Trophoblast cell (in vitro differentiated cells and primary cell): Measurements from ENCODE around the gene ZNF22.

ENCODE experiments used
- DNase-seq, 2 donors: peaks; one replicate each; pipeline ENCODE4 v3.0.0-alpha.2; 2016
- H2AFZ ChIP-seq: 2 replicates; pipeline ENCODE4 v1.6.1; 2013; ENCODE audit warnings: low read length, moderate library complexity, mild to moderate bottlenecking; ENCODE audit not compliant: insufficient read depth, poor library complexity
- H2AK5ac ChIP-seq: 2 replicates; pipeline ENCODE4 v1.6.1; 2013; ENCODE audit warnings: mild to moderate bottlenecking, low read length
- H2BK120ac ChIP-seq: 2 replicates; pipeline ENCODE4 v1.6.1; 2013; ENCODE audit warnings: low read length, mild to moderate bottlenecking, moderate library complexity; ENCODE audit not compliant: insufficient read depth, poor library complexity
- H2BK12ac ChIP-seq: 2 replicates; pipeline ENCODE4 v1.6.1; 2013; ENCODE audit warnings: mild to moderate bottlenecking, low read length, moderate library complexity
- H2BK5ac ChIP-seq: 2 replicates; pipeline ENCODE4 v1.6.1; 2013; ENCODE audit warnings: low read length, low read depth, moderate library complexity, mild to moderate bottlenecking; ENCODE audit not compliant: poor library complexity
- H3K14ac ChIP-seq: 2 replicates; pipeline ENCODE4 v1.6.1; 2013; ENCODE audit warnings: mild to moderate bottlenecking, low read length
- H3K18ac ChIP-seq: 2 replicates; pipeline ENCODE4 v1.6.1; 2013; ENCODE audit warnings: mild to moderate bottlenecking, low read length
- H3K23ac ChIP-seq: 2 replicates; pipeline ENCODE4 v1.6.1; 2013; ENCODE audit warnings: low read length
- H3K27ac ChIP-seq: 2 replicates; pipeline ENCODE4 v1.5.1; 2013; ENCODE audit warnings: low read depth, mild to moderate bottlenecking, inconsistent platforms, low read length, moderate library complexity
- H3K27me3 ChIP-seq: 2 replicates; pipeline ENCODE4 v1.6.1; 2013; ENCODE audit warnings: inconsistent platforms, mild to moderate bottlenecking, low read length, moderate library complexity; ENCODE audit not compliant: insufficient read depth
- H3K36me3 ChIP-seq, 2 experiments: 1 replicate in 1 of 2; 2 replicates in 1 of 2; pipeline ENCODE4 v1.6.1; 2013; ENCODE audit warnings: low read length in 2 of 2, mild to moderate bottlenecking in 2 of 2, moderate library complexity in 1 of 2; ENCODE audit not compliant: insufficient read depth in 2 of 2, control insufficient read depth in 1 of 2
- H3K4ac ChIP-seq: 2 replicates; pipeline ENCODE4 v1.6.1; 2013; ENCODE audit warnings: low read depth, mild to moderate bottlenecking, low read length, moderate library complexity
- H3K4me1 ChIP-seq, 2 experiments: 1 replicate in 1 of 2; 2 replicates in 1 of 2; pipeline ENCODE4 v1.6.1; 2013; ENCODE audit warnings: low read length in 2 of 2, mild to moderate bottlenecking in 2 of 2, moderate library complexity in 1 of 2; ENCODE audit not compliant: insufficient read depth in 2 of 2, control insufficient read depth in 1 of 2
- H3K4me2 ChIP-seq: 2 replicates; pipeline ENCODE4 v1.6.1; 2013; ENCODE audit warnings: inconsistent platforms, mild to moderate bottlenecking, low read length, moderate library complexity
- H3K4me3 ChIP-seq: 2 replicates; pipeline ENCODE4 v1.5.1; 2013; ENCODE audit warnings: mild to moderate bottlenecking, low read depth, low read length, inconsistent platforms
- H3K79me1 ChIP-seq: one replicate; pipeline ENCODE4 v1.6.1; 2013; ENCODE audit warnings: low read length
- H3K79me2 ChIP-seq: 2 replicates; pipeline ENCODE4 v1.6.1; 2013; ENCODE audit warnings: low read length, mild to moderate bottlenecking; ENCODE audit not compliant: control insufficient read depth, insufficient read depth, poor library complexity
- H3K9ac ChIP-seq: 2 replicates; pipeline ENCODE4 v1.6.1; 2013; ENCODE audit warnings: mild to moderate bottlenecking, low read length
- H3K9me3 ChIP-seq: 2 replicates; pipeline ENCODE4 v1.6.1; 2013; ENCODE audit warnings: low read depth, mild to moderate bottlenecking, control low read depth, inconsistent platforms, low read length; ENCODE audit not compliant: insufficient read depth
- H4K12ac ChIP-seq: 2 replicates; pipeline ENCODE4 v1.6.1; 2013; ENCODE audit warnings: low read depth, mild to moderate bottlenecking, low read length, moderate library complexity
- H4K8ac ChIP-seq: 2 replicates; pipeline ENCODE4 v1.6.1; 2013; ENCODE audit warnings: low read depth, mild to moderate bottlenecking, low read length, moderate library complexity
- H4K91ac ChIP-seq: one replicate; pipeline ENCODE4 v1.6.1; 2013; ENCODE audit warnings: low read depth, mild to moderate bottlenecking, low read length, moderate library complexity
- whole genome bisulfite sequencing: extraction: QIAGEN DNeasy Blood & Tissue Kit; methylation state at CpG from one replicate; pipeline ENCODE4 v1.1.7; 2013; ENCODE audit warnings: missing lambda C conversion rate; ENCODE audit not compliant: insufficient read length, insufficient coverage; ENCODE audit errors: extremely low coverage; 5-methylcytosine and 5-hydroxymethylcytosine counted together

ZNF22 gene

DNA sequence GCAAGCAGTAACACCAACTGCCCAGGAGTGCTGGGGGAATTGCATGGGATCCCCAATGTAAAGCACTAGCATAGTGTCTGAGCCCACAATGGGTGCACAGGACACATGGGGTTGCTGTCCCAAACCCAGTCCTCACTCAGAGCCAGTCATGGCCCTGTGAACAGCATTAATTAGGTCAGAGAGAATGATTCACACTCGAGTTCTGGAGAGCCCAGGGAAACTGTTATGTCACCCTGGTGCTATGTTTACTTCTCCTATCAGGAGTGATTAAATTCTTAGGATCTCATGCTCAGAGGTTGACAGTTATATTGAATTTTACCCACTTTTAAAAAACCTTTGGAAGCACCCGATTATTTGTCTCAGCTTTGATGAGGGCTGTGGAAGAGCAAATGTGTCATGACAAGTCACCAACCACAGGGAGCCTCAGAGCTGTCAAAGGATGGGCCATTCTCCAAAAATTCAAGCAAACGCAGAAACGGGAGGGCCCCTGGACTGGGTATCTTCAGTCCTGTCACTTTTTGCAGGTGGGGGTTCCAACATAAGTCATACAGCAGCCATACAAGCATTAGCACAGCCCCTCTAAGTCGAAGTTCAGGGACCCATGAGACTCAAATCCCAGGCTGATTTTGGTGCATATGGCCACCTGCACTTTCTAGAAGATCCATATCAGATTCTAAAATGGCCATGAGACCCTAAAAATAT lies 42.4 kb upstream of the ZNF22 start:
- Histone ChIP-seq H3K14ac (peak overlapping the region; percentile 19), H2AFZ (no peak overlapping the region), H3K9ac (no peak overlapping the region), H3K9me3 (no peaks in the 10 kb centered on the region), H3K36me3 (peaks cover 2 to 3% of the 10 kb centered on the region in 2 experiments), H2BK120ac (no peak overlapping the region), H2BK12ac (peak overlapping the region; percentile 24), H3K27me3 (no peaks in the 10 kb centered on the region), H2AK5ac (no peak overlapping the region), H3K27ac (peak overlapping the region; percentile 92), H3K4me2 (peak overlapping the region; percentile 77), H3K23ac (no peak overlapping the region), H3K79me1 (peaks cover 8% of the 10 kb centered on the region), H4K12ac (no peak overlapping the region), H3K4me3 (no peak overlapping the region), H3K4ac (peak overlapping the region; percentile 40), H4K91ac (no peak overlapping the region), H3K4me1 (peaks cover 27 to 50% of the 10 kb centered on the region in 2 experiments), H4K8ac (no peak overlapping the region), H3K79me2 (peaks cover 4% of the 10 kb centered on the region), H3K18ac (peak overlapping the region; percentile 5), H2BK5ac (no peak overlapping the region)
- WGBS, result no CpG with 5 or more reads among the region's 5 CpGs
- peak; percentile 46 to 55 for DNase-seq

DNA sequence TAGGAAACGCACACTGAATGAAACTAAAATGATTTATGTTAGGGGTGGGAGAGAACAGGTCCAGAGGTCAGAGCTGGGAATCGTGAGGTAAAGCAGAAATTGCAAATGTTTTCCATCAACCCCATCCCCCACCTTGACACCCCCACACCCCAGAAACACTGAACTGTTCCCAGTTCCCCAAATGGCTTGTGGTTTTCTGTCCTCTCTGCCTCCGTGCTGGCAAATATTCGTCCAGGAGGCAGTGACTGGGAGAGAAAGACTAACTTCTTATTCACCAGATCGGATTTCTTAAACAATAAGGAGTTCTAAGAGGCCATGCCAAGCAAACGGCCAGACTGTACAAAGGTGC lies 41.9 kb upstream of the ZNF22 start:
- H2AK5ac ChIP-seq, result no peak overlapping the region
- H3K4me1 ChIP-seq, result peaks cover 28 to 52% of the 10 kb centered on the region in 2 experiments
- H3K9me3 ChIP-seq, result no peaks in the 10 kb centered on the region
- no peak overlapping the region for H3K23ac ChIP-seq
- H3K27ac ChIP-seq, result peak overlapping the region; percentile 92
- no peak overlapping the region for H4K12ac ChIP-seq
- DNase-seq, result no peak
- peaks cover 2 to 3% of the 10 kb centered on the region in 2 experiments for H3K36me3 ChIP-seq
- peak overlapping the region; percentile 97 for H3K18ac ChIP-seq
- H3K14ac ChIP-seq, result no peak overlapping the region
- peak overlapping the region; percentile 95 for H4K91ac ChIP-seq
- no peak overlapping the region for H2BK12ac ChIP-seq
- WGBS, result no CpG with 5 or more reads among the region's 6 CpGs
- peaks cover 9% of the 10 kb centered on the region for H3K79me1 ChIP-seq
- H3K27me3 ChIP-seq, result no peaks in the 10 kb centered on the region
- peak overlapping the region; percentile 97 for H2BK120ac ChIP-seq
- H3K4me3 ChIP-seq, result peak overlapping the region; percentile 88
- no peak overlapping the region for H2AFZ ChIP-seq
- peak overlapping the region; percentile 40 for H3K4ac ChIP-seq
- H3K4me2 ChIP-seq, result peak overlapping the region; percentile 77
- H3K79me2 ChIP-seq, result peaks cover 6% of the 10 kb centered on the region
- peak overlapping the region; percentile 85 for H3K9ac ChIP-seq
- peak overlapping the region; percentile 98 for H4K8ac ChIP-seq
- peak overlapping the region; percentile 93 for H2BK5ac ChIP-seq

- peak within 1 kb of the TSS; percentile 97 for H3K18ac ChIP-seq
- H3K14ac ChIP-seq, result peak within 1 kb of the TSS; percentile 96
- H3K4ac ChIP-seq, result peak within 1 kb of the TSS; percentile 87
- H4K91ac ChIP-seq, result peak within 1 kb of the TSS; percentile 95
- WGBS, result no CpG with 5 or more reads among the region's 74 CpGs
- H3K4me2 ChIP-seq, result peak within 1 kb of the TSS; percentile 84
- peak within 1 kb of the TSS; percentile 88 for H3K4me3 ChIP-seq
- H3K27me3 ChIP-seq, result no peaks in the 10 kb centered on the region
- peak within 1 kb of the TSS; percentile 93 for H2BK5ac ChIP-seq
- H2BK12ac ChIP-seq, result peak within 1 kb of the TSS; percentile 67
- peak within 1 kb of the TSS; percentile 97 for H2BK120ac ChIP-seq
- peaks cover 15% of the 10 kb centered on the region for H3K79me1 ChIP-seq
- DNase-seq, result peak; percentile 94 to 96
- peaks cover 34 to 58% of the 10 kb centered on the region in 2 experiments for H3K4me1 ChIP-seq
- H3K36me3 ChIP-seq, result peaks cover 2 to 3% of the 10 kb centered on the region in 2 experiments
- H3K9me3 ChIP-seq, result no peaks in the 10 kb centered on the region
- peak within 1 kb of the TSS; percentile 40 for H2AFZ ChIP-seq
- H3K27ac ChIP-seq, result peak within 1 kb of the TSS; percentile 92
- H3K23ac ChIP-seq, result no peak within 1 kb of the TSS
- H3K79me2 ChIP-seq, result peaks cover 8% of the 10 kb centered on the region
- peak within 1 kb of the TSS; percentile 98 for H4K8ac ChIP-seq
- H4K12ac ChIP-seq, result peak within 1 kb of the TSS; percentile 95
- peak within 1 kb of the TSS; percentile 85 for H3K9ac ChIP-seq
- H2AK5ac ChIP-seq, result peak within 1 kb of the TSS; percentile 84
Observed at GRCh38 chr10:44959247-44960087, 41.3 kb upstream of the ZNF22 start, which contains the start of gene RASSF4. Gene RASSF4 (plus strand): TSS chr10:44959802. CDS start chr10:44970203, 10,401 bp downstream.

DNA sequence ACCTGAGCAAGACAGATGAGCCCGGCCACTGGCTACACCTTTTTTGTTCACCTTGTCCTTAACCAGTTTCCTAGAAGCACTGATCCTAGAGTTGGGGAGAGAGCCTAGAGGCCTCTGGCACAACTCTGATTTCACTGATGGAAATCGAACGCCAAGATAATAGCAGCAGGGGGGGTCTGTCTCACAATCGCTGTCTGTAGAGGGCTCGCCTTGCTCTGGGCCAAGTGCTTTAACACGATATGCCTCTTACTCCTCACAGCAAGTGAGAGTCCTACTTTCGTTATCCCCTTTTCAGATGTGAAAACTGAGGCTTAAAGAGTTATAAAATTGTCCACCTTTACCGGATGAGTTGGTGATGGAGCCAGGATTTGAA lies 40.6 kb upstream of the ZNF22 start:
- peaks cover 39 to 63% of the 10 kb centered on the region in 2 experiments for H3K4me1 ChIP-seq
- peak overlapping the region; percentile 35 for H3K9ac ChIP-seq
- no peak for DNase-seq
- peak overlapping the region; percentile 67 for H2BK12ac ChIP-seq
- H3K4me3 ChIP-seq, result peak overlapping the region; percentile 73
- H3K79me1 ChIP-seq, result peaks cover 16% of the 10 kb centered on the region
- H2AK5ac ChIP-seq, result no peak overlapping the region
- H2AFZ ChIP-seq, result no peak overlapping the region
- no peak overlapping the region for H2BK120ac ChIP-seq
- H3K79me2 ChIP-seq, result peaks cover 8% of the 10 kb centered on the region
- no CpG with 5 or more reads among the region's 8 CpGs for WGBS
- H3K9me3 ChIP-seq, result no peaks in the 10 kb centered on the region
- peak overlapping the region; percentile 6 for H3K14ac ChIP-seq
- peak overlapping the region; percentile 84 for H3K4me2 ChIP-seq
- no peak overlapping the region for H3K23ac ChIP-seq
- peaks cover 2 to 3% of the 10 kb centered on the region in 2 experiments for H3K36me3 ChIP-seq
- no peak overlapping the region for H2BK5ac ChIP-seq
- peak overlapping the region; percentile 1 for H3K18ac ChIP-seq
- no peak overlapping the region for H4K12ac ChIP-seq
- no peak overlapping the region for H4K91ac ChIP-seq
- H4K8ac ChIP-seq, result no peak overlapping the region
- H3K4ac ChIP-seq, result no peak overlapping the region
- H3K27me3 ChIP-seq, result no peaks in the 10 kb centered on the region
- no peak overlapping the region for H3K27ac ChIP-seq
